Endothelial cell (in vitro differentiated cells): ENCODE results near the gene MARCHF3. TPM values are rescaled to one million over a fixed set of nuclear protein-coding genes. Genes with fewer than 3 reads are reported as not detected.
"Not testable (repeated sequence)": the region's sequence is repeated elsewhere in the genome, so short reads cannot be mapped to it uniquely, and the experiment has no call there.

Source experiments
- DNase-seq: peaks from one replicate; pipeline ENCODE4 v3.0.0; 2021; ENCODE audit warnings: low spot score
- H3K27ac Mint-ChIP-seq: one replicate; pipeline ENCODE4 v1.8.0; 2021; ENCODE audit warnings: mixed read lengths, inconsistent platforms; ENCODE audit not compliant: unreplicated experiment
- H3K27me3 Mint-ChIP-seq: one replicate; pipeline ENCODE4 v1.8.0; 2021; ENCODE audit warnings: mild to moderate bottlenecking, moderate library complexity, mixed read lengths, inconsistent platforms; ENCODE audit not compliant: unreplicated experiment
- H3K36me3 Mint-ChIP-seq: one replicate; pipeline ENCODE4 v1.8.0; 2021; ENCODE audit warnings: mild to moderate bottlenecking, low read depth, mixed read lengths, inconsistent platforms; ENCODE audit not compliant: unreplicated experiment
- H3K4me1 Mint-ChIP-seq: one replicate; pipeline ENCODE4 v1.8.0; 2021; ENCODE audit warnings: mild to moderate bottlenecking, mixed read lengths, inconsistent platforms; ENCODE audit not compliant: unreplicated experiment
- H3K4me3 Mint-ChIP-seq: one replicate; pipeline ENCODE4 v1.8.0; 2021; ENCODE audit warnings: mild to moderate bottlenecking, mixed read lengths, inconsistent platforms; ENCODE audit not compliant: unreplicated experiment
- H3K9me3 Mint-ChIP-seq: one replicate; pipeline ENCODE4 v1.8.0; 2021; ENCODE audit warnings: mixed read lengths, inconsistent platforms; ENCODE audit not compliant: unreplicated experiment
- CTCF ChIP-seq: fragments of 200-600 bp; sonication (generic); IDR thresholded peaks from one replicate; pipeline ENCODE4 v1.5.0; 2021; ENCODE audit warnings: antibody characterized with exemption; ENCODE audit not compliant: unreplicated experiment
- total RNA-seq: library from RNA; stranded (reverse); fragmentation: NEBNext Ultra II Directional; extraction: Animal tissue kit (Norgen Biotek cat#: 25700); gene quantifications from one replicate; pipeline ENCODE4 v1.2.1, GENCODE V29; 2021; ENCODE audit not compliant: unreplicated experiment

MARCHF3 gene
- total RNA-seq, 1 donor from 2014 or later = 47.9 TPM

GRCh38 chr5:127060470-127060985, 30.2 kb upstream of the MARCHF3 start:
- no peak for TF ChIP-seq CTCF
- no peaks in the 10 kb centered on the region for H3K9me3 Mint-ChIP-seq

GRCh38 chr5:127056896-127057295, 26.5 kb upstream of the MARCHF3 start:
- H3K9me3 Mint-ChIP-seq = no peaks in the 10 kb centered on the region
- H3K4me1 Mint-ChIP-seq = no peaks in the 10 kb centered on the region
- peaks cover 7% of the 10 kb centered on the region for H3K36me3 Mint-ChIP-seq
- no peak for DNase-seq
- no peak overlapping the region for H3K27ac Mint-ChIP-seq
- peaks cover 2% of the 10 kb centered on the region for H3K27me3 Mint-ChIP-seq
- no peak overlapping the region for H3K4me3 Mint-ChIP-seq
- TF ChIP-seq CTCF = no peak

More at GRCh38 chr5:127060470-127060985, 30.2 kb upstream of the MARCHF3 start:
- no peak for DNase-seq
- Mint-ChIP-seq H3K4me1 (no peaks in the 10 kb centered on the region), H3K36me3 (peaks cover 7% of the 10 kb centered on the region), H3K4me3 (no peak overlapping the region), H3K27me3 (no peaks in the 10 kb centered on the region), H3K27ac (no peak overlapping the region)

- no peak for TF ChIP-seq CTCF
- Mint-ChIP-seq H3K36me3 (peaks cover 7% of the 10 kb centered on the region), H3K4me3 (no peak overlapping the region), H3K4me1 (no peaks in the 10 kb centered on the region), H3K9me3 (no peaks in the 10 kb centered on the region), H3K27me3 (peaks cover 2% of the 10 kb centered on the region), H3K27ac (no peak overlapping the region)
- no peak for DNase-seq
Observed at GRCh38 chr5:127055880-127056653, 25.7 kb upstream of the MARCHF3 start.

- not testable (repeated sequence) for DNase-seq, H3K4me3 Mint-ChIP-seq, H3K27me3 Mint-ChIP-seq, H3K4me1 Mint-ChIP-seq, H3K9me3 Mint-ChIP-seq, H3K36me3 Mint-ChIP-seq, H3K27ac Mint-ChIP-seq
Observed at GRCh38 chr5:127053551-127053950, 23.2 kb upstream of the MARCHF3 start.

- Mint-ChIP-seq H3K36me3 (peaks cover 7% of the 10 kb centered on the region), H3K27ac (no peak overlapping the region), H3K27me3 (peaks cover 2% of the 10 kb centered on the region), H3K4me1 (no peaks in the 10 kb centered on the region), H3K9me3 (no peaks in the 10 kb centered on the region), H3K4me3 (no peak overlapping the region)
- no peak for DNase-seq
- no peak for TF ChIP-seq CTCF
Observed at GRCh38 chr5:127053049-127053448, 22.7 kb upstream of the MARCHF3 start.
